SK-MEL-5 (cell line): ENCODE results near the gene LAG3. TPM values are rescaled to one million over a fixed set of nuclear protein-coding genes. Genes with fewer than 3 reads are reported as not detected.

Experiments
- DNase-seq: peaks from one replicate; pipeline ENCODE4 v3.0.0-alpha.2; 2016; ENCODE audit warnings: low read depth, low spot score
- in situ Hi-C: cut with HindIII; loops from 2 replicates; pipeline ENCODE4 v1.10.0; 2016; ENCODE audit warnings: low sequenced_read_pairs, high pct_unique_total_duplicates, low pct_unique_long_range_greater_than_20kb
- total RNA-seq: library from RNA; depleted of rRNA; stranded (reverse); fragments of >200 nt; shearing (Covaris generic); gene quantifications from 2 replicates; pipeline ENCODE4 v1.2.3, GENCODE V29; 2014; rRNA removed

LAG3 gene
- total RNA-seq, 1 experiment from 2014 or later, result not detected

DNA sequence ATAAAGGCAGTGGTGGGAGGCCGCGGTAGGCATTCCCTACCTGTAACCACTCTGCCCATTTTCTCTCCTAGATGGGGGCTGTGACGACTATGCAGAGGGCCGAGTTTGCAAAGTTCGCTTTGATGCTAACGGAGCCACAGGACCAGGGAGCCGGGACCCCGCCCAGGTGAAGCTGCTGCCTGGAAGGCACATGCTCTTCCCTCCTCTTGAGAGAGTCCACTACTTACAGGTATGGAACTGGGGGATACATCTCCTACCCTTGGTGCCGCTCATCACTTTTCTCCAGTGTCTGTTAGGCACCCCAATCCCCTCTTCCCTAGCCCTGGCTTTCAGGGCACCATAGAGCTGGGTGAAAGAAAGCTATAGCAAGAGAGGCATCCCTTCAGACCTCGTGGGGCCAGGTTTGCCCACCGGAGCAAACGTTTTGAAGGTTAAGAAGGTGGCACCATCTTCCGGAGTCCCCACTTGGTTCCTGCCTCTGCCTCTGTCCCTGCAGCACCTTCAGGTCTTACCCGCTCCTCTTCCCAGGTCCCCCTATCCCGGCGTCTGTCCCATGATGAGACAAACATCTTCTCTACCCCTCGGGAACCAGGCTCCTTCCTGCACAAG is 53.9 kb downstream of the LAG3 start:
- in situ Hi-C loops, result no loop called here
- DNase-seq, result no peak

DNA sequence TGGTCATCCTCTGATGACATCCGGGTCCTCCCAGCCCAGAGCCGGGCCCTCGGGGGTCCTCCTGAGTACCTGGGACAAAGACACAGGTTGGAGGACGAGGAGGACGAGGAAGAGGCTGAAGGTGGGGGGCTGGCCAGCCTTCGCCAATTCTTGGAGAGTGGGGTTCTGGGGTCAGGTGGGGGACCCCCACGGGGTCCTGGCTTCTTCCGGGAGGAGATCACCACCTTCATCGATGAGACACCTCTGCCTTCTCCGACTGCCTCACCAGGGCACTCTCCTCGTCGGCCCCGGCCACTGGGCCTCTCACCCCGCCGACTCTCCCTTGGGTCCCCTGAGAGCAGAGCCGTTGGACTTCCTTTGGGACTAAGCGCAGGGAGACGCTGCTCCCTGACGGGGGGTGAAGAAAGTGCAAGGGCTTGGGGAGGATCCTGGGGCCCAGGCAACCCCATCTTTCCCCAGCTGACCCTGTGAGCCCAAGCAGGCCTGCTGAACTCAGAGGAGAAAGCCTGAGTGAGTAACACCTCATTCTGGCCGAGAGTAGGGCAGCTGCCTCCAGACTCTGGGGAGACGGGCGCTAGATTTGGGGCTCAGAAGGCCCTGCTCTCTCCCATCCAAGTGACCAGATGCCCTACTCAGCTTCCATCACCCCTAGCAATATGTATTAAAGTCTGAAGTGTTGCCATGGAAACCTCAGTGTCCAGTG is 54.6 kb downstream of the LAG3 start:
- DNase-seq, result no peak
- in situ Hi-C loops, result no loop called here

DNA sequence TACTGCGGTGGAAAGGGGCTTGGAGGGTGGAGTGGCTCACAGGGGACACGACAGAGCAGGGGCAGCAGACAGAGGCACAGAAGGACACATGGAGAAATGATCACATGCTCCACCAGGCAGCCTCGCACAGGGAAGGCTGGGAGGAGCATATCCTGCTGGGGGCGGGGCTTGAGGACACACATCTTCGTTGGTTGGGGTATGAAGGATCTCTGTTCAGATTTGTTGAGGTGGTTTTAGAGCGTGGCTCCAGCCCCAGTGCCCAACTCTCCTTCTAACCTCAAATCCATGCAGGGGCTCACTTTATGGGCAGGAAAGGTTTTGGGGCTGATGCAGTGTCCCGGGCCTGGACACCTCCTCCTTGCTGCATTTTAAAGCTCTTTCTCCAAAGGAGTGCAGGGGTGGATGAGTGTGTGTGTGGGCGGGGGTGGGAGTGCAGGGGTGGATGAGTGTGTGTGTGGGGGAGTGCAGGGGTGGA is 55.2 kb downstream of the LAG3 start:
- DNase-seq, result peak; percentile 89
- in situ Hi-C loops, result no loop called here

Other genes starting within 250 kb of the LAG3 start
- 9,488 and 9,829 TPM in 2 replicates for gene GAPDH, start 238.0 kb upstream of the LAG3 start, total RNA-seq
- gene IFFO1, start 216.5 kb upstream of the LAG3 start, total RNA-seq, result 6.2 and 7.5 TPM in 2 replicates
- gene NOP2, start 204.2 kb upstream of the LAG3 start, total RNA-seq, result 63.6 and 77.1 TPM in 2 replicates
- gene CHD4, start 165.1 kb upstream of the LAG3 start, total RNA-seq, result 154 TPM in 2 replicates
- 0.11 TPM in 1 of 2 replicates, not detected in the other for gene LPAR5, start 136.6 kb upstream of the LAG3 start, total RNA-seq
- gene ACRBP, start 125.1 kb upstream of the LAG3 start, total RNA-seq, result 0.21 and 0.37 TPM in 2 replicates
- 23.6 and 24.4 TPM in 2 replicates for gene ING4, start 109.4 kb upstream of the LAG3 start, total RNA-seq
- 20.9 and 24.4 TPM in 2 replicates for gene ZNF384, start 83.1 kb upstream of the LAG3 start, total RNA-seq
- gene PIANP, start 71.7 kb upstream of the LAG3 start, total RNA-seq, result not detected in 2 replicates
- gene COPS7A, start 48.5 kb upstream of the LAG3 start, total RNA-seq, result 122 and 133 TPM in 2 replicates
- 134 TPM in 2 replicates for gene MLF2, start 19.4 kb upstream of the LAG3 start, total RNA-seq
- gene PTMS, start 6.2 kb upstream of the LAG3 start, total RNA-seq, result 88.9 and 92.6 TPM in 2 replicates
- 0.05 TPM in 1 of 2 replicates, not detected in the other for gene CD4, start 17.0 kb downstream of the LAG3 start, total RNA-seq
- 0.08 and 1.5 TPM in 2 replicates for gene GPR162, start 49.3 kb downstream of the LAG3 start, total RNA-seq
- gene P3H3, start 55.9 kb downstream of the LAG3 start, total RNA-seq, result 10.3 and 10.8 TPM in 2 replicates
- 0.08 TPM in 1 of 2 replicates, not detected in the other for gene GNB3, start 68.4 kb downstream of the LAG3 start, total RNA-seq
- 47.1 and 52.3 TPM in 2 replicates for gene CDCA3, start 78.8 kb downstream of the LAG3 start, total RNA-seq
- gene USP5, start 79.6 kb downstream of the LAG3 start, total RNA-seq, result 87.9 and 92.6 TPM in 2 replicates
- 1,835 and 2,004 TPM in 2 replicates for gene TPI1, start 95.0 kb downstream of the LAG3 start, total RNA-seq
- gene SPSB2, start 100.8 kb downstream of the LAG3 start, total RNA-seq, result 6.4 and 8.3 TPM in 2 replicates
- gene LRRC23, start 132.3 kb downstream of the LAG3 start, total RNA-seq, result 10.0 and 10.7 TPM in 2 replicates
- gene ENO2, start 142.1 kb downstream of the LAG3 start, total RNA-seq, result 14.5 and 16.5 TPM in 2 replicates
- gene ATN1, start 155.4 kb downstream of the LAG3 start, total RNA-seq, result 3.1 and 5.0 TPM in 2 replicates
- not detected in 2 replicates for gene RNU7-1, start 171.3 kb downstream of the LAG3 start, total RNA-seq
- 118 and 135 TPM in 2 replicates for gene C12orf57, start 171.5 kb downstream of the LAG3 start, total RNA-seq
- gene PTPN6, start 178.8 kb downstream of the LAG3 start, total RNA-seq, result not detected in 2 replicates
- 410 and 413 TPM in 2 replicates for gene PHB2, start 198.1 kb downstream of the LAG3 start, total RNA-seq
- 62.9 and 70.8 TPM in 2 replicates for gene EMG1, start 198.4 kb downstream of the LAG3 start, total RNA-seq
- 12.9 and 15.6 TPM in 2 replicates for gene LPCAT3, start 246.0 kb downstream of the LAG3 start, total RNA-seq